Breast epithelium (tissue), 3 donors: ENCODE results near the gene MYO19.
"Not testable (repeated sequence)": the region's sequence is repeated elsewhere in the genome, so short reads cannot be mapped to it uniquely, and the experiment has no call there.

ENCODE experiments used
- POLR2A ChIP-seq: fragments of 450-650 bp; IDR thresholded peaks from one replicate; pipeline ENCODE4 v1.6.1; 2016; ENCODE audit warnings: antibody characterized with exemption, mild to moderate bottlenecking, moderate library complexity
- POLR2AphosphoS5 ChIP-seq, 3 donors: sonication (generic); formaldehyde crosslinking; IDR thresholded peaks; one replicate each; pipeline ENCODE4 v1.6.1; 2017; ENCODE audit warnings: antibody characterized with exemption in 3 of 3
- TF ChIP-seq, protein P1 (sequence below), 3 donors: fragments of 450-650 bp; IDR thresholded peaks; one replicate each; pipeline ENCODE4 v1.5.1; 2016 to 2017; ENCODE audit warnings: antibody characterized with exemption in 3 of 3, mild to moderate bottlenecking in 3 of 3, moderate library complexity in 3 of 3

DNA sequence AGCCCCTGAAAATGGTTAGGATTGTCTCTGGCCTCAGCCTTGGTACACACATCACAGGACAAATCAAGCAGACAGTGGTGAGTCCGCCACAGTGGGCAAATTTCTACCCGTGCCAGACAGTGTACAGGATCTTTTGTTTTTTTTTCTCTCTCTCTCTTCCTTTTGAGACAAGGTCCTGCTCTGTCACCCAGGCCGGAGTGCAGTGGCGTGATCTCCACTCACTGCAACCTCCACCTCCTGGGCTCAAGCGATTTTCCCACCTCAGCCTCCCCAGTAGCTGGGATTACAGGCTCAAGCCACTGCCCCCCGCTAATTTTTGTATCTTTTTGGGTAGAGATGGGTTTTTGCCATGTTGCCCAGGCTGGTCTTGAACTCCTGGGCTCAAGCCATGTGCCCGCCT, 50.6 kb downstream of the MYO19 start:
- TF ChIP-seq, protein P1, sequence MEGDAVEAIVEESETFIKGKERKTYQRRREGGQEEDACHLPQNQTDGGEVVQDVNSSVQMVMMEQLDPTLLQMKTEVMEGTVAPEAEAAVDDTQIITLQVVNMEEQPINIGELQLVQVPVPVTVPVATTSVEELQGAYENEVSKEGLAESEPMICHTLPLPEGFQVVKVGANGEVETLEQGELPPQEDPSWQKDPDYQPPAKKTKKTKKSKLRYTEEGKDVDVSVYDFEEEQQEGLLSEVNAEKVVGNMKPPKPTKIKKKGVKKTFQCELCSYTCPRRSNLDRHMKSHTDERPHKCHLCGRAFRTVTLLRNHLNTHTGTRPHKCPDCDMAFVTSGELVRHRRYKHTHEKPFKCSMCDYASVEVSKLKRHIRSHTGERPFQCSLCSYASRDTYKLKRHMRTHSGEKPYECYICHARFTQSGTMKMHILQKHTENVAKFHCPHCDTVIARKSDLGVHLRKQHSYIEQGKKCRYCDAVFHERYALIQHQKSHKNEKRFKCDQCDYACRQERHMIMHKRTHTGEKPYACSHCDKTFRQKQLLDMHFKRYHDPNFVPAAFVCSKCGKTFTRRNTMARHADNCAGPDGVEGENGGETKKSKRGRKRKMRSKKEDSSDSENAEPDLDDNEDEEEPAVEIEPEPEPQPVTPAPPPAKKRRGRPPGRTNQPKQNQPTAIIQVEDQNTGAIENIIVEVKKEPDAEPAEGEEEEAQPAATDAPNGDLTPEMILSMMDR (IDR thresholded peaks at IDR 0.05), result not testable (repeated sequence)
- not testable (repeated sequence) for TF ChIP-seq POLR2AphosphoS5 (IDR thresholded peaks at IDR 0.05); POLR2A
